Muscle layer of duodenum (tissue), 2 donors: ENCODE data around the gene SEC22C.

Experiments used
- H3K27ac ChIP-seq: one replicate; pipeline ENCODE4 v1.7.0; 2013; ENCODE audit warnings: mild to moderate bottlenecking, low read length
- H3K27me3 ChIP-seq: one replicate; pipeline ENCODE4 v1.7.0; 2013; ENCODE audit warnings: low read depth, mild to moderate bottlenecking, control low read depth, low read length
- H3K36me3 ChIP-seq, 2 donors: one replicate each; pipeline ENCODE4 v1.7.0; 2013; ENCODE audit warnings: low read length in 2 of 2, control low read depth in 1 of 2, mild to moderate bottlenecking in 1 of 2; ENCODE audit not compliant: insufficient read depth in 2 of 2, control insufficient read depth in 1 of 2
- H3K4me1 ChIP-seq, 2 donors: one replicate each; pipeline ENCODE4 v1.7.0; 2013; ENCODE audit warnings: low read length in 2 of 2, mild to moderate bottlenecking in 2 of 2, control low read depth in 1 of 2, moderate library complexity in 1 of 2; ENCODE audit not compliant: insufficient read depth in 2 of 2, control insufficient read depth in 1 of 2
- H3K4me3 ChIP-seq, 2 donors: one replicate each; pipeline ENCODE4 v1.7.0; 2013; ENCODE audit warnings: low read length in 2 of 2, low read depth in 1 of 2, mild to moderate bottlenecking in 1 of 2
- H3K9me3 ChIP-seq, 2 donors: one replicate each; pipeline ENCODE4 v1.7.0; 2013; ENCODE audit warnings: low read length in 2 of 2, control low read depth in 1 of 2, mild to moderate bottlenecking in 1 of 2; ENCODE audit not compliant: control insufficient read depth in 1 of 2
- donor health status: healthy.

The SEC22C gene

GRCh38 chr3:42549131-42549530 lies 32.6 kb downstream of the SEC22C start:
- Histone ChIP-seq H3K36me3 (peaks cover 21 to 30% of the 10 kb centered on the region in 2 donors), H3K27ac (no peak overlapping the region), H3K4me1 (peaks cover 0 to 6% of the 10 kb centered on the region in 2 donors), H3K27me3 (no peaks in the 10 kb centered on the region), H3K4me3 (no peak overlapping the region), H3K9me3 (no peaks in the 10 kb centered on the region)

GRCh38 chr3:42547401-42547945 lies 34.3 kb downstream of the SEC22C start:
- peaks cover 10 to 15% of the 10 kb centered on the region in 2 donors for H3K36me3 ChIP-seq
- no peak overlapping the region for H3K27ac ChIP-seq
- no peak overlapping the region for H3K4me3 ChIP-seq
- no peaks in the 10 kb centered on the region for H3K27me3 ChIP-seq
- H3K4me1 ChIP-seq, result peaks cover 0 to 6% of the 10 kb centered on the region in 2 donors
- no peaks in the 10 kb centered on the region for H3K9me3 ChIP-seq

GRCh38 chr3:42546691-42547213 lies 35.0 kb downstream of the SEC22C start:
- no peak overlapping the region for H3K4me3 ChIP-seq
- H3K36me3 ChIP-seq, result peaks cover 9 to 15% of the 10 kb centered on the region in 2 donors
- peaks cover 0 to 6% of the 10 kb centered on the region in 2 donors for H3K4me1 ChIP-seq
- no peaks in the 10 kb centered on the region for H3K27me3 ChIP-seq
- H3K27ac ChIP-seq, result no peak overlapping the region
- no peaks in the 10 kb centered on the region for H3K9me3 ChIP-seq

- Histone ChIP-seq H3K4me3 (no peak overlapping the region), H3K27ac (no peak overlapping the region), H3K9me3 (no peaks in the 10 kb centered on the region), H3K36me3 (peaks cover 6 to 12% of the 10 kb centered on the region in 2 donors), H3K4me1 (peaks cover 0 to 6% of the 10 kb centered on the region in 2 donors), H3K27me3 (no peaks in the 10 kb centered on the region)
Measured at GRCh38 chr3:42545284-42545900, 36.4 kb downstream of the SEC22C start.

- Histone ChIP-seq H3K36me3 (peaks cover 6 to 10% of the 10 kb centered on the region in 2 donors), H3K4me1 (peaks cover 0 to 6% of the 10 kb centered on the region in 2 donors), H3K27ac (no peak overlapping the region), H3K27me3 (no peaks in the 10 kb centered on the region), H3K9me3 (no peaks in the 10 kb centered on the region), H3K4me3 (no peak overlapping the region)
Measured at GRCh38 chr3:42544492-42545283, 37.1 kb downstream of the SEC22C start.

GRCh38 chr3:42541079-42541478 lies 40.7 kb downstream of the SEC22C start:
- H3K36me3 ChIP-seq, result no peaks in the 10 kb centered on the region
- H3K27ac ChIP-seq, result no peak overlapping the region
- no peak overlapping the region for H3K4me3 ChIP-seq
- peaks cover 0 to 6% of the 10 kb centered on the region in 2 donors for H3K4me1 ChIP-seq
- H3K27me3 ChIP-seq, result no peaks in the 10 kb centered on the region
- H3K9me3 ChIP-seq, result no peaks in the 10 kb centered on the region

GRCh38 chr3:42539871-42540714 lies 41.7 kb downstream of the SEC22C start:
- Histone ChIP-seq H3K27ac (no peak overlapping the region), H3K4me3 (no peak overlapping the region), H3K4me1 (peaks cover 0 to 6% of the 10 kb centered on the region in 2 donors), H3K36me3 (no peaks in the 10 kb centered on the region), H3K27me3 (no peaks in the 10 kb centered on the region), H3K9me3 (no peaks in the 10 kb centered on the region)

GRCh38 chr3:42537350-42537749 lies 44.4 kb downstream of the SEC22C start:
- H3K4me1 ChIP-seq, result no peaks in the 10 kb centered on the region

GRCh38 chr3:42535981-42536784 lies 45.6 kb downstream of the SEC22C start:
- Histone ChIP-seq H3K9me3 (no peaks in the 10 kb centered on the region), H3K4me3 (no peak overlapping the region), H3K27me3 (no peaks in the 10 kb centered on the region), H3K4me1 (no peaks in the 10 kb centered on the region), H3K36me3 (no peaks in the 10 kb centered on the region), H3K27ac (no peak overlapping the region)

More at GRCh38 chr3:42537350-42537749, 44.4 kb downstream of the SEC22C start:
- H3K9me3 ChIP-seq, result no peaks in the 10 kb centered on the region
- no peak overlapping the region for H3K4me3 ChIP-seq
- H3K27me3 ChIP-seq, result no peaks in the 10 kb centered on the region
- H3K27ac ChIP-seq, result no peak overlapping the region
- no peaks in the 10 kb centered on the region for H3K36me3 ChIP-seq

GRCh38 chr3:42533161-42533897 lies 48.4 kb downstream of the SEC22C start:
- Histone ChIP-seq H3K4me1 (no peaks in the 10 kb centered on the region), H3K9me3 (no peaks in the 10 kb centered on the region), H3K27ac (no peak overlapping the region), H3K27me3 (no peaks in the 10 kb centered on the region), H3K4me3 (no peak overlapping the region), H3K36me3 (no peaks in the 10 kb centered on the region)
